ENCODE results near the gene ZNF423.

ZNF423 gene

GRCh38 chr16:49740256-49740655 lies 115.7 kb downstream of the ZNF423 start:
- no peaks in the 10 kb centered on the region for H3K27me3 ChIP-seq (ENCODE audit: control insufficient read depth, insufficient read depth, low read length)
- no peaks in the 10 kb centered on the region for H3K36me3 ChIP-seq (ENCODE audit: control insufficient read depth, insufficient read depth, low read length)
- H3K4me3 ChIP-seq (ENCODE audit: low read depth, low read length) = no peak overlapping the region
- H3K4me1 ChIP-seq (ENCODE audit: control insufficient read depth, insufficient read depth, low read length) = no peaks in the 10 kb centered on the region
- no peak overlapping the region for H3K27ac ChIP-seq (ENCODE audit: low read depth, low read length)
- no peaks in the 10 kb centered on the region for H3K9me3 ChIP-seq (ENCODE audit: control insufficient read depth, insufficient read depth, low read length)
- H3K9ac ChIP-seq (ENCODE audit: low read depth, low read length) = no peak overlapping the region

GRCh38 chr16:49739381-49739780 lies 116.5 kb downstream of the ZNF423 start:
- Histone ChIP-seq H3K27me3 (ENCODE audit: control insufficient read depth, insufficient read depth, low read length) (no peaks in the 10 kb centered on the region), H3K9me3 (ENCODE audit: control insufficient read depth, insufficient read depth, low read length) (no peaks in the 10 kb centered on the region), H3K4me3 (ENCODE audit: low read depth, low read length) (no peak overlapping the region), H3K9ac (ENCODE audit: low read depth, low read length) (no peak overlapping the region), H3K36me3 (ENCODE audit: control insufficient read depth, insufficient read depth, low read length) (no peaks in the 10 kb centered on the region), H3K27ac (ENCODE audit: low read depth, low read length) (no peak overlapping the region), H3K4me1 (ENCODE audit: control insufficient read depth, insufficient read depth, low read length) (no peaks in the 10 kb centered on the region)

GRCh38 chr16:49738832-49739231 lies 117.1 kb downstream of the ZNF423 start:
- Histone ChIP-seq H3K4me3 (ENCODE audit: low read depth, low read length) (no peak overlapping the region), H3K9me3 (ENCODE audit: control insufficient read depth, insufficient read depth, low read length) (no peaks in the 10 kb centered on the region), H3K9ac (ENCODE audit: low read depth, low read length) (no peak overlapping the region), H3K27ac (ENCODE audit: low read depth, low read length) (no peak overlapping the region), H3K36me3 (ENCODE audit: control insufficient read depth, insufficient read depth, low read length) (no peaks in the 10 kb centered on the region), H3K27me3 (ENCODE audit: control insufficient read depth, insufficient read depth, low read length) (no peaks in the 10 kb centered on the region), H3K4me1 (ENCODE audit: control insufficient read depth, insufficient read depth, low read length) (no peaks in the 10 kb centered on the region)

- Histone ChIP-seq H3K27me3 (ENCODE audit: control insufficient read depth, insufficient read depth, low read length) (no peaks in the 10 kb centered on the region), H3K27ac (ENCODE audit: low read depth, low read length) (no peak overlapping the region), H3K36me3 (ENCODE audit: control insufficient read depth, insufficient read depth, low read length) (no peaks in the 10 kb centered on the region), H3K9me3 (ENCODE audit: control insufficient read depth, insufficient read depth, low read length) (no peaks in the 10 kb centered on the region), H3K9ac (ENCODE audit: low read depth, low read length) (no peak overlapping the region), H3K4me1 (ENCODE audit: control insufficient read depth, insufficient read depth, low read length) (no peaks in the 10 kb centered on the region), H3K4me3 (ENCODE audit: low read depth, low read length) (no peak overlapping the region)
Observed at GRCh38 chr16:49738001-49738400, 117.9 kb downstream of the ZNF423 start.

GRCh38 chr16:49737541-49737940 lies 118.4 kb downstream of the ZNF423 start:
- no peaks in the 10 kb centered on the region for H3K36me3 ChIP-seq (ENCODE audit: control insufficient read depth, insufficient read depth, low read length)
- no peak overlapping the region for H3K9ac ChIP-seq (ENCODE audit: low read depth, low read length)
- H3K9me3 ChIP-seq (ENCODE audit: control insufficient read depth, insufficient read depth, low read length) = no peaks in the 10 kb centered on the region
- H3K4me1 ChIP-seq (ENCODE audit: control insufficient read depth, insufficient read depth, low read length) = peaks cover 2% of the 10 kb centered on the region; the same call in 1 of the 2 replicates
- no peak overlapping the region for H3K4me3 ChIP-seq (ENCODE audit: low read depth, low read length)
- no peaks in the 10 kb centered on the region for H3K27me3 ChIP-seq (ENCODE audit: control insufficient read depth, insufficient read depth, low read length)
- H3K27ac ChIP-seq (ENCODE audit: low read depth, low read length) = no peak overlapping the region

GRCh38 chr16:49734331-49734730 lies 121.6 kb downstream of the ZNF423 start:
- Histone ChIP-seq H3K36me3 (ENCODE audit: control insufficient read depth, insufficient read depth, low read length) (peaks cover 12% of the 10 kb centered on the region), H3K9me3 (ENCODE audit: control insufficient read depth, insufficient read depth, low read length) (no peaks in the 10 kb centered on the region), H3K27ac (ENCODE audit: low read depth, low read length) (no peak overlapping the region), H3K27me3 (ENCODE audit: control insufficient read depth, insufficient read depth, low read length) (no peaks in the 10 kb centered on the region), H3K4me1 (ENCODE audit: control insufficient read depth, insufficient read depth, low read length) (peaks cover 11% of the 10 kb centered on the region), H3K9ac (ENCODE audit: low read depth, low read length) (no peak overlapping the region), H3K4me3 (ENCODE audit: low read depth, low read length) (no peak overlapping the region)

GRCh38 chr16:49733313-49734009 lies 122.5 kb downstream of the ZNF423 start:
- Histone ChIP-seq H3K9me3 (ENCODE audit: control insufficient read depth, insufficient read depth, low read length) (no peaks in the 10 kb centered on the region), H3K27me3 (ENCODE audit: control insufficient read depth, insufficient read depth, low read length) (no peaks in the 10 kb centered on the region), H3K4me3 (ENCODE audit: low read depth, low read length) (no peak overlapping the region), H3K27ac (ENCODE audit: low read depth, low read length) (no peak overlapping the region), H3K36me3 (ENCODE audit: control insufficient read depth, insufficient read depth, low read length) (peaks cover 12% of the 10 kb centered on the region), H3K9ac (ENCODE audit: low read depth, low read length) (no peak overlapping the region), H3K4me1 (ENCODE audit: control insufficient read depth, insufficient read depth, low read length) (peaks cover 11% of the 10 kb centered on the region)

GRCh38 chr16:49731911-49732310 lies 124.0 kb downstream of the ZNF423 start:
- H3K9ac ChIP-seq (ENCODE audit: low read depth, low read length) = no peak overlapping the region

GRCh38 chr16:49730772-49731171 lies 125.1 kb downstream of the ZNF423 start:
- peaks cover 15% of the 10 kb centered on the region for H3K36me3 ChIP-seq (ENCODE audit: control insufficient read depth, insufficient read depth, low read length)
- H3K4me3 ChIP-seq (ENCODE audit: low read depth, low read length) = no peak overlapping the region
- no peak overlapping the region for H3K27ac ChIP-seq (ENCODE audit: low read depth, low read length)
- no peak overlapping the region for H3K9ac ChIP-seq (ENCODE audit: low read depth, low read length)
- no peaks in the 10 kb centered on the region for H3K9me3 ChIP-seq (ENCODE audit: control insufficient read depth, insufficient read depth, low read length)
- peaks cover 11% of the 10 kb centered on the region for H3K4me1 ChIP-seq (ENCODE audit: control insufficient read depth, insufficient read depth, low read length)
- H3K27me3 ChIP-seq (ENCODE audit: control insufficient read depth, insufficient read depth, low read length) = no peaks in the 10 kb centered on the region

More at GRCh38 chr16:49731911-49732310, 124.0 kb downstream of the ZNF423 start:
- no peak overlapping the region for H3K4me3 ChIP-seq (ENCODE audit: low read depth, low read length)
- H3K36me3 ChIP-seq (ENCODE audit: control insufficient read depth, insufficient read depth, low read length) = peaks cover 14% of the 10 kb centered on the region
- H3K27me3 ChIP-seq (ENCODE audit: control insufficient read depth, insufficient read depth, low read length) = no peaks in the 10 kb centered on the region
- peaks cover 11% of the 10 kb centered on the region for H3K4me1 ChIP-seq (ENCODE audit: control insufficient read depth, insufficient read depth, low read length)
- no peak overlapping the region for H3K27ac ChIP-seq (ENCODE audit: low read depth, low read length)
- no peaks in the 10 kb centered on the region for H3K9me3 ChIP-seq (ENCODE audit: control insufficient read depth, insufficient read depth, low read length)

- no peak overlapping the region for H3K9ac ChIP-seq (ENCODE audit: low read depth, low read length)
- H3K27me3 ChIP-seq (ENCODE audit: control insufficient read depth, insufficient read depth, low read length) = no peaks in the 10 kb centered on the region
- no peaks in the 10 kb centered on the region for H3K9me3 ChIP-seq (ENCODE audit: control insufficient read depth, insufficient read depth, low read length)
- H3K4me1 ChIP-seq (ENCODE audit: control insufficient read depth, insufficient read depth, low read length) = peaks cover 9% of the 10 kb centered on the region
- H3K27ac ChIP-seq (ENCODE audit: low read depth, low read length) = no peak overlapping the region
- no peak overlapping the region for H3K4me3 ChIP-seq (ENCODE audit: low read depth, low read length)
- peaks cover 15% of the 10 kb centered on the region for H3K36me3 ChIP-seq (ENCODE audit: control insufficient read depth, insufficient read depth, low read length)
Observed at GRCh38 chr16:49727611-49728010, 128.3 kb downstream of the ZNF423 start.

GRCh38 chr16:49726155-49726554 lies 129.8 kb downstream of the ZNF423 start:
- Histone ChIP-seq H3K9me3 (ENCODE audit: control insufficient read depth, insufficient read depth, low read length) (no peaks in the 10 kb centered on the region), H3K4me1 (ENCODE audit: control insufficient read depth, insufficient read depth, low read length) (no peaks in the 10 kb centered on the region), H3K27ac (ENCODE audit: low read depth, low read length) (no peak overlapping the region), H3K36me3 (ENCODE audit: control insufficient read depth, insufficient read depth, low read length) (peaks cover 15% of the 10 kb centered on the region), H3K27me3 (ENCODE audit: control insufficient read depth, insufficient read depth, low read length) (no peaks in the 10 kb centered on the region), H3K9ac (ENCODE audit: low read depth, low read length) (no peak overlapping the region), H3K4me3 (ENCODE audit: low read depth, low read length) (no peak overlapping the region)

Measured in HUES48 (cell line).